HG02798 (cell line): Measurements from ENCODE around the gene EXD1.
"Not testable (repeated sequence)": the region's sequence is repeated elsewhere in the genome, so short reads cannot be mapped to it uniquely, and the experiment has no call there.

Experiments used
- ATAC-seq: cut with Tn5 transposase; IDR thresholded peaks from one replicate; pipeline ENCODE4 v1.9.1; 2021; ENCODE audit warnings: mild to moderate bottlenecking; ENCODE audit not compliant: unreplicated experiment, poor library complexity

EXD1 gene

DNA sequence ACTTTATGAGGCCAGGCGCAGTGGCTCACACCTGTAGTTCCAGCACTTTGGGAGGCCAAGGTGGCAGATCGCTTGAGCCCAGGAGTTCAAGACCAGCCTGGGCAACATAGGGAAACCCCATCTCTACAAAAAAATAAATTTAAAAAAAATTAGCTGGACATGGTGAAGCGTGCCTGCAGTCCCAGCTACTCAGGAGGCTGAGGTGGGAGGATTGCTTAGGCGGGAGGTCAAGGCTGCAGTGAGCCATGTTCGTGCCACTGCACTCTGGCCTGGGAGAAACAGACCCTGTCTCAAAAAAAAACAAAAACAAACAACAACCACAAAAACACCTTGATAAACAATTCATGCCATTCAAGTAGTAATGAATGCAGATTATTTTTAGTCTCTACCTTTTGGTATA lies 4.7 kb upstream of the EXD1 start:
- not testable (repeated sequence) for ATAC-seq

DNA sequence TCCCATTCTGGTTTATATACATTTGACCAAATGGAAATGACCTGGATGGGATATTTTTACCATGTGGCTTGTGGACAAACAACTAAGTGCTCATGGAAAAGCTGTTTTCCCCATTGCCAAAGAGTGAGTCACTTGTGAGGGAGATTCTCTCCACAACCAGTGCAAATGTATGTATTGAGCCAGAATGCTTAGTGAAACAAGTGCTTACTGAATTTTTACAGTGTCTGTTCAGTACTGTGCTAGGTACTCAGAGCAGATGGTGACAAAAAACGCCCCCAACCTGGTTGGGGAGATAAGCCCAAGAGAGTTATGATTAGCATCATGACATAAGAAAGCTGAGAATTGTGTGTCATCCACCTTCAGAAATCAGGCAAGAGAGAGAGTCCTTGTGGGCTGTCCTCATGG lies 2.8 kb upstream of the EXD1 start:
- ATAC-seq, result no peak

DNA sequence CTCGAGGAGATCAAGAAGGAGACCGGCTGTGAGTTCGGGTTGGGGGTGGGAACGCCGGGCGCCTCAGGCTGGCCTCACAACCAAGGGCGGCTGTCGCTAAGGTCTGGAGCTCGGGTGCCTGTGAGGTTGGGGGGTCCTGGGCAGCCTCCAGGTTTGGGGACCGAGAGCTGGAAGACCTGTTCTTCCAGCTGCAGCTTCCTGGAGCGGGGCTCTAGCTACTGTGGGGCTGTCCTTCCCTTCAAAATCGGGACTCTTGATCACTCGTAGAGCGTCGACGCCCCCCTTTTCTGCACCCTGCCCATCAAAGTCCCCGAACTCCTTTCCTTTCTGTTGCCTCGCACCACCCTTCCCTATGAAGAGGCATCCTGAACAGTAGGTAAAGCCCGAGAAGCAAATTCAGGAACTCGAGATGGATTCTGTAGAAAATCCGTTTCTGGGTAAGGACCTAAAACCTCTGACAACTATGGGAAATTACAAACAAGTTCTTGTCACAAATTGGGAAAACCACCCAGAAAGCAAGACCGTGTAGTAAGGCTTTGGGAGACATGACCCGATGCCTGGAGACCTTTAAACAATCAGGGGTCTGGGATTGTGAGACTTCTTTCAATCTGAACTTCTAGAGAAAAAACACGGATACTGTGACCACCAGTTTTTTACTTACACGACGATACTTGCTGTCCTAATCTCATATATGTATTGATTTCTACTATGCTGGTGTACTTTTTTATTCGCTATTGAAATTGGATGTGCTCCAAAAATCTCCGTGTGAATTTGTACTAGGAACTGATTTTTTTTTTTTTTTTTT lies 1.1 kb upstream of the EXD1 start:
- peak; percentile 35 for ATAC-seq

GRCh38 chr15:41230345-41230649 lies 260 bp downstream of the EXD1 start:
- ATAC-seq, result no peak

DNA sequence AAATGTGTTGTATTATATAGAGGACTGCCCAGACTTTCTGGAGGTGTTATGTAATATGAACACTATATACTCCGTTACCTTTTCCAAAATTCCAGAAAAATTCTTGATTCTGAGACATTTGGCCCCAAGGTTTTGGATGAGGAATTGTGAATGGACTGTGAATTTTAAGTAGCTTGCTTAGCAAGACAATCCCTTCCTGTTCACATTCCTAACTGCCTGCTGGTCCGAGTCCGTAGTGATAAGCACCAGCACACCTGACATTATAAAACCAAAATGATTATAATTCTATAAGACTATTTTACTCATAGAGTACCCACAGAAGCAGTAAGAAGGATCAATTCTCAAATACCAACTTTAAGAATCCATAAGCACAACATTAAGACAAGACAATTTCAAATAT lies 11.2 kb downstream of the EXD1 start:
- no peak for ATAC-seq

DNA sequence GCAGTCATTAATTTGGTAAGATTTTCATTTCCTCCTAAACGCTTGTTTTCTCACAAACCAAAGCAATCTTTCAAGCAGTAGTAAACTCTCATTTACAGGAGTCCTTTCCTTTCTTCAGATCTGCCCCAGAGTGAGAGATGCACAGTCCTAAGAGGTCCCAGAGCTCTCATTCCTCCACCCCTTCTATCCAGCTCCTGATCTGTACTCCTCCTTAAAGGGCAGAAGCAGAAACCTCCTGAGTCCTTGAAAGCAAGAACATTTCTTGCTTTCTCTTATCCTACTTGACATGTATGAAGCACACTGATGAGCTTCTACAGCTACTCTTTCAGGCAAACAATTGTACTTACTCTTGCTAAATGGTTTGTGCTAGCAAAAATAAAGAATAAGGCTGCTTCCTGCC lies 11.7 kb downstream of the EXD1 start:
- no peak for ATAC-seq

DNA sequence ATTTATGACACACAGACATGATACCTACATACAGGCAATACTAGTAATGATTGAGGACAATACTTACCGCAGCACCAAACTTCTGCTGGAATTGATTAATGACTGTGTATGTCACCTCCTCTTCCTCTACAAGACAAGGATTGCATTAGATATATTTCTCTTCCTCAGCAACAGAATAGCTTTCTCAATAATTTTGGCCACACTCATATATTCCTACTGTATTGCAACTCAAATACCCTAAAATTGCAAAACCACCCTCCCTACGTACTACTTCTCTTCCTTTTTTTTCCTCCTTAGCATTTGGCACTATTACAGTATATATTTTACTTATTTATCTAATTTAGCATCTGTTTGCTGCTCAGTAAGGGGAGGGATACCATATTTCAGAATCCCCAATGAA lies 14.8 kb downstream of the EXD1 start:
- ATAC-seq, result no peak

GRCh38 chr15:41207687-41208448 lies 22.7 kb downstream of the EXD1 start:
- ATAC-seq, result no peak

DNA sequence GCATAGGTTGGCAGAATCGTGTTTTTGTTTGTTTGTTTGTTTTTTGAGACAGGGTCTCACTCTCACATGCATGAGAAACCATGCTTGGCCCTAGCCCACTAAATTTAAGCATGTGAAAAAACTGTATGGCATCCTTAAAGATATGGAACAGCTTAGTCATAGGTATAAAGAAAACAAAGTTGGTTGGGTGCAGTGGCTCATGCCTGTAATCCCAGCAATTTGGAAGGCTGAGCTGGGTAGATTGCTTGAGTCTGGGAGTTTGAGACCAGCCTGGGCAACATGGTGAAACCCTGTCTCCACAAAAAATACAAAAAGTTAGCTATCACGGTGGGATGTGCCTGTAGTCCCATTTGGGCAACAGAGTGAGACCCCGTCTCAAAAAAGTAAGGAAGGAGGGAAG lies 25.2 kb downstream of the EXD1 start:
- ATAC-seq, result no peak

DNA sequence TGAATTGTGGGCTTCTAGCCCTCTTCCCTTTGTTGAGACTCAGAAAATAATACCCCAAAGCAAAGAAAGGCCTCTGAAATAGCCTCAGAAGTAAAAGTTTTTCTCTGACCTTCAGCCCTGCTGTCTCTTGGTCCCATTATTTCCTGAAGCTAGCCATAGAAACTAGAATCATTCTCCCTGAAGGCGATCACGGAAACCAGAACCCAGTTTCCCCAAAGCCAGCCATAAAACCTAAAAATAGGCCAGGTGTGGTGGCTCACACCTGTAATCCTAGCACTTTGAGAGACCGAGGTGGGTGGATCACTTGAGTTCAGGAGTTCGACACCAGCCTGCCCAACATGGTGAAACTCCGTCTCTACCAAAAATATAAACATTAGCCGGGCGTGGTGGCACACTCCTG lies 27.2 kb downstream of the EXD1 start:
- no peak for ATAC-seq

DNA sequence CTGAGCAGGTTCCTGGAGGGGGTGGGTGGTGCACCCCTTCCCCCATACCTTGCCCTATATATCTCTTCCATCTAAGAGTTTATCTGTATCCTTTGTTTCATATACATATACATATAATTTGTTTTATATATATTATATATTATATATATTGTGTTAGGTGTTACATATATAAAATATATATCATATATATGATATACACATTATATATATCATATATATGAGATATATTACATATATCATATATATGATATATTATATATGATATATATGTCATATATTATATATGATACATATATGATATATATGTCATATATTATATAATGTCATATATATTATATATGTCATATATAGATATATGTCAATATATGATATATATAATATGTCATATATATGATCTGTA lies 31.1 kb downstream of the EXD1 start:
- ATAC-seq, result no peak

- ATAC-seq, result no peak
Observed at GRCh38 chr15:41194444-41194843, 36.1 kb downstream of the EXD1 start.

DNA sequence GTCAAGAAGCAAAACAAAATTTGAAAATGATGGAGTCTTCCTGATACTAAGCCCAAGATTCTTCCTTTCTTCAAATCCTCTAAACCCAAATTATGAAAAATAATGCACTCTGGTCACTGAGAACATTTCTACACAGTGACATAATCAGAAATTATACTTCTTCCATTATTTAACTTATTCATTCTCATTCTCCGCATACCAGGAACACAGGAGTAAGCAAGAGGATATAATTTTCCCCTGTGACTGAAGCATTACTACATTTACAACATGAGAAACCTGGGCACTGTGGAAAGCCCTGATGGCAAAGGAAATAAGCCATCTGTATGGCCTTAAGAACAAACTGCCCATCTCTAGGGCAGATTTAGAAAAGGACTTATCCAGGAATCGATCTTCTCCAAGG lies 47.0 kb downstream of the EXD1 start:
- no peak for ATAC-seq

- ATAC-seq, result no peak
Observed at GRCh38 chr15:41182266-41182665, 48.3 kb downstream of the EXD1 start.

- ATAC-seq, result no peak
Observed at GRCh38 chr15:41180206-41180789, 50.3 kb downstream of the EXD1 start.

DNA sequence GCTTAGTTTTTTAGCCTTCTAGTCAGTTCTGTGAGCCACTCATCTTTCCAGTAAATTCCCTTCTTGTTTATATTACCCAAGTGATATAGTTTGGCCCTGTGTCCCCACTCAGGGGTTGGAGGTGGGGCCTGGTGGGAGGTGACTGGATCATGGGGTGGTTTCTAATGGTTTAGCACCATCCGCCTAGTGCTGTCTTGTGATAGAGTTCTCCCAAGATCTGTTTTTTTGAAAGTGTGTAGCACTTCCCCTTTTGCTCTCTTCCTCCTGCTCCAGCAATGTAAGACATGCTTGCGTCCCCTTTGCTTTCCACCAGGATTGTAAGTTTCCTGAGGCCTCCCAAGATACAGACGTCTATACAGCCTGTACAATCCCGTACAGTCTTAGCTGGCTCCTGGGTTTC lies 60.8 kb downstream of the EXD1 start:
- ATAC-seq, result no peak

DNA sequence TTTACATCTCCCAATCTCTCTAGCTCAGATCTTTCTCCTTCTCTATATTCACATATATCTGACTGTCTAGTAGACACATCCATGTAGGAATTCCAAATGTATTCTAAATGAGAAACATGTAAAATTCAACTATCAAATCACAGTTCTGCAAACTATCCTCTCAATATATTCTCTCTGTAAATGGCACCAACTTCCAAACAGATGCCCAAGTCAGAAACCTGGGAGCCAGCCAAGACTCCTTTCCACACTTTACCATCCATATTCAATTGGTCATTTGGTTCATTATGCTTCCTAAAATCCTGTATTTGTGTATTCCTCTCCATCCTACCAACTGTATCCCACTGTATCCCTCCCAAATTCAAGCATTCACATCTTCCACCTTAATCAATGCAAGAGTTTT lies 61.5 kb downstream of the EXD1 start:
- no peak for ATAC-seq

GRCh38 chr15:41161736-41162135 lies 68.8 kb downstream of the EXD1 start:
- no peak for ATAC-seq

DNA sequence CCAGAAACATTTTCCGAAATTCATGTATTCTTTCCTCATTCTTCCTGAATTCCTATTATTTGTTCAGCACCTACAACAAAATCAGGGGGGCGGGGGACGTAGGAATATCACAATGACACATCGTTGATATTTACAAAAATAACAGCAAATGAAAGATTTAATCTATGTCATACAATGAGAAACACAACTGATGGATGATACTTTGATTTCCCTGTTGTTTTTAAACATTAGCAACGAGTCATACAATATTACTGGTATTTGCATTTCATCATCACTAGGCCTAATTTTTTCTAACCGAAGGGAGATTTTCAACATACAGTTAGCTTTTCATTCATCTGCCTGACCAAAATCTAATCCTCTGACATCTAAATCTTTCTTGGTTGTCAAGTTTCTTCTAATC lies 69.2 kb downstream of the EXD1 start:
- ATAC-seq, result no peak

GRCh38 chr15:41160639-41161315 lies 69.8 kb downstream of the EXD1 start:
- no peak for ATAC-seq

DNA sequence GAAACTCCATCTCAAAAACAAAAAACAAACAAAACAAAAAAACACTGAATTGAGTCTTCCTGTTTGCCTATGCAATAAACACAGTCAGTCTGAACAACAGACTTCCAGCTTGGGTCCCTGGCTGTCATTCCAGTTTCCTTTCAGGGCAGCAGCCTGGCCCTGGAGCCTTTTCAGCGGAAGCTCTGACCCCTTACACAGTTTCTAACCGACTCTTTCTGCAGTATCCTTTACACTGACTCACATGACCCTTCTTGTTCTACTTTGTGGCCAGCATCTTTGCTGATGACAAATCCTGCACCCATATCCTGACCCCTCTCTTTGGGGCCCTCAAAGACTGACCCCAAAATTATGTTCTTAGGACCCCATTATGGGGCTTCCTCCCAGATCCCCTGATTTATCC lies 76.1 kb downstream of the EXD1 start:
- no peak for ATAC-seq
